GM08714 (cell line): ENCODE results near the gene PRPF40A.
A peak's percentile ranks its signal among the peaks of the same experiment; 100 is the strongest.
"Not testable (repeated sequence)": the region's sequence is repeated elsewhere in the genome, so short reads cannot be mapped to it uniquely, and the experiment has no call there.

Source experiments
- H3K4me3 ChIP-seq: fragments of 200-500 bp; sonication (Bioruptor generic); 2 replicates; pipeline ENCODE4 v1.5.1; 2014; ENCODE audit warnings: mild to moderate bottlenecking, low read length, inconsistent platforms
- ZNF274 ChIP-seq: IDR thresholded peaks from 2 replicates; pipeline ENCODE4 v1.6.1; 2012; ENCODE audit warnings: mild to moderate bottlenecking, low read depth, low read length

The PRPF40A gene

GRCh38 chr2:152730591-152731333 is 13.5 kb upstream of the PRPF40A start:
- H3K4me3 ChIP-seq, result no peak overlapping the region
- no peak for TF ChIP-seq ZNF274

DNA sequence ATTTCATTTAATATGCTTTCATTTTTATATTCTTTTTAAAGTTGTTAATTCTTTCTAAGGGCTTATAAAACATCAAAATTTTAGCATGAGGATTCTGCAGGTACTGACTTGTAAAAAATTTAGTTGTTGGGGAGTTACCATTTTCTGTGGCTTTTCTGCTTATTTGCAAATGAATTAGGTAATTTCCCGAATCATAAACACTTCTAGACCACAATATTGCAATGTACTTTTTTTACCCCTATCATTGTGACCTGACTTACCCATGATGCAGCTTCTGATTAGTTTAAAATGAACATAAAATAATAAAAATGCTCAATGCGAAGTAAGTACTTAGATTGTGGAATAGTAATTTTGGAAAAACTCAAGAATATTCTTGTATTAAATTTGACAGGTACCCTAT is 12.6 kb upstream of the PRPF40A start:
- no peak for TF ChIP-seq ZNF274
- H3K4me3 ChIP-seq, result no peak overlapping the region

GRCh38 chr2:152723918-152724317 is 6.7 kb upstream of the PRPF40A start:
- no peak overlapping the region for H3K4me3 ChIP-seq

GRCh38 chr2:152722639-152723038 is 5.4 kb upstream of the PRPF40A start:
- H3K4me3 ChIP-seq, result not testable (repeated sequence)

More at GRCh38 chr2:152723918-152724317, 6.7 kb upstream of the PRPF40A start:
- no peak for TF ChIP-seq ZNF274

GRCh38 chr2:152720794-152721193 is 3.5 kb upstream of the PRPF40A start:
- TF ChIP-seq ZNF274, result no peak
- no peak overlapping the region for H3K4me3 ChIP-seq

DNA sequence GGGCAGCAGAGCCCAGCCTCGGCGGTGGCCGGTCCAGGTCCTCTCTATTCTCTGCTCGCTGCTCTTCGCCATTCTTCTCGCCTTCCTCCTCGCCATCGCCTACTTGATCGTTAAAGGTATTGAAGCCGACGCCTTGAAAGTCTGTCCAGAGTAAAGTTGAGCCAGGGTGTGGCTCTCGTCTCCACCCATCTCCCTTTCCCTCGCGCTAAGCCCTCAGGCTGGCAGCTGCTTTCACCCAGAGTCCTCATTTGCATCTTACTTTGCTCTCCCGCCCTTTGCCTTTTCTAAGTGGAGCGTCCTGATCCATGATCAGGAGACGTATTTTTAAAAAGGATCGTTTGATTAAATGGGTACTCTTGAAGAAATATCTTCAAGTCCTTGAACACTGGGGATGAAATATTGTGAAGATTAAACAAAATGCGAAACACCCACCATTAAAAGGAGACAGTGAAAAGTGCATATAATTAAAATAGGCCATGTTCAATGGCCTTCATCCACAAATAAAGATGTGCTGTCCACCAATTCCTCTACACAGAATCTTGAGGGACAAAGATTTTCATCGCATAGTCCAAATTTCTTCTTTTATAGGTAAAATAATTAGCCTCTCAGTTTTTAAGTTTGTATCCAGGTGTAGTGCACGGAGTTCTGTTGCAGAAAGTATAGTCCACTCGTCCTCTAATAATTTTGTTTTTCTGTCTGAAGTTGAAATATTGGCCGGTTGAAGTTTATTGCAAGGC is 1.8 kb upstream of the PRPF40A start:
- H3K4me3 ChIP-seq, result peak overlapping the region; percentile 62
- TF ChIP-seq ZNF274, result no peak

- H3K4me3 ChIP-seq, result peak within 1 kb of the TSS; percentile 62
These were observed 1.0 kb upstream of the PRPF40A start, which contains the start of gene ARL6IP6 for GRCh38 chr2:152718076-152718908. ARL6IP6 (plus strand) TSS chr2:152718620; CDS start chr2:152718625, 5 bp downstream.

DNA sequence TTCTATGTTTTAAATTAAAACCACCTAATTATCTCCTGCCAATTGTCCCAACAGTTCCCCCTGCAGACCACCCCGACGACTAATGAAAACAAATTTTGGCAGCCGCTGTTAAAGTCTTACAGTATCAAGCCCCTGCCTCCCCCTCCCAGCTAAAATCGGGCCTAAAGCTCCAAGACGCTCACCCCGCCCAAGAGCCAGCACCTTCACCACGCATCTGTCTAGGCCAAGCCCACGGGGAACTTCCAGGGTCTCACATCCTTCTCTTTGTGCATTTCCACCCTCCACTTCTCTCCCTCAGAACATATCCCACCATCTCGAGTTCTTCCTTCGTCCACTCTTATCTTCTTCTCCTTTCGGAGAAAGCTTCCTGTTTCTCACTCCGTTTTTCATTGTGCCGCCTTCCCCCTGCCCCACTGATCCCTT is 445 bp downstream of the PRPF40A start:
- H3K4me3 ChIP-seq, result peak overlapping the region; percentile 71
- TF ChIP-seq ZNF274, result no peak

More at GRCh38 chr2:152718076-152718908, 1.0 kb upstream of the PRPF40A start, which contains the start of gene ARL6IP6:
- TF ChIP-seq ZNF274, result no peak

DNA sequence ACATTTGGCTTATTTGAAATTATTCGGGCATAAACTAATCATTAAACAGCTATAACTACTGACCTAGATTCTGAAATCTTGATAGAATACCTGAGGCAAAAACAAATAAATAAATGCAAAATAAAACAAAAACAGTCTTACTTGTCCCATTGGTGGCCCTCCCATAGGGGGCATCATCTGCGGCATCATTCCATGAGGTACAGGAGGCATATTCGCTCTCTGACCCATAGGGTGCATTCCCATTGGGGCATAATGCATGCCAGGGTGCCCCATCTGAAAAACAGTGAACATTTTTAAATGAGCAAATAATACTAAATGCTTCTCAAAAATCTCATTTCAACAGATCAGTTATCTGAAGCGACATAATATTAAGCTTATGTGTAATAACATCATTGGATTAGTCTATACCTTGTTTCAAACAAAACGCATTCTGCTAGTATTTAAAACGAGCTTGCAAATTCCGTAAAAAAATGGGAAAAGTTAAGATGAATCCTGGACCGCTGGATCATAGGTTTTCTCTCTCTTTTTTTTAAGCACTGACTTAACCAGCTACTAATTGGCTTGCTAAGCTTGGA is 1.3 kb downstream of the PRPF40A start:
- TF ChIP-seq ZNF274, result no peak

GRCh38 chr2:152715112-152715511 is 2.1 kb downstream of the PRPF40A start:
- TF ChIP-seq ZNF274, result no peak
- H3K4me3 ChIP-seq, result peak overlapping the region; percentile 19; the same call in 1 of the 2 replicates

More for the DNA sequence above, 1.3 kb downstream of the PRPF40A start:
- peak overlapping the region; percentile 71 for H3K4me3 ChIP-seq

DNA sequence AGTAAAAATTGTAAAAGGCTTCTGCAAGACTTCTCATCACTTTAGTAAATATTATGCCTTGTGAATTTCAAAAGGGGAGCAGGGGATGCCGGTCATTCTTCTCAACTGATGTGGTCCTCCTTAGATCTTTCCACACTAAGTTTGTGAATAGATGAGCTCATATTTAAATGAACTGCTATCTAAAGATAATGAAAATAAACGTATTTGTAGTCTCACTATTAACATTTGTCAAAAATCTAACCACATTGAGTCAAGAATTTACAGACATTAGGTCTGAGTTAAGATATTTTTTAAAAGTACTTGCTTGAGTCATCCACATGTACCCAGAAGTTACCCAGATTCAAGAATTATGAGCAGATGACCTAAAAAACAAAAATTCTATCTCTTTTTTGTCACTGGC is 6.5 kb downstream of the PRPF40A start:
- no peak for TF ChIP-seq ZNF274
- H3K4me3 ChIP-seq, result no peak overlapping the region

DNA sequence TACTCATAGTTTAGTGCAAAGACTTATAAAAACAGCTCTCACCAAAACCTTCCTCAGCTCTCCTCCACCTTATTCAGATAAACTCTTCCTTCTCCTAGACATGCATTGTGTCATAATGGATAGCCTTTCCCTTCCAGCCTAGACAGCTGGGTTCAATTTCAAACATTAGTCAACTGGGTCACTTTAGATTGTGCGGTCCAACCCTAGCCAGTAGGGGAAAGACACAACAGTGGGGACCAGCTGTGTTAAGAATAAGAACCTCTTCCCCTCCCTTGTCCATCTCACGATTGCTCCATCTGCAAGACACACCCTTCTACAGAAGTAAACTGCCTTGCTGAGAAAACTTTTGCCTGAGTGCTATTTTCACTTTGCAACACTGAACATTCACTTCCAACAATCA is 8.5 kb downstream of the PRPF40A start:
- no peak for TF ChIP-seq ZNF274

DNA sequence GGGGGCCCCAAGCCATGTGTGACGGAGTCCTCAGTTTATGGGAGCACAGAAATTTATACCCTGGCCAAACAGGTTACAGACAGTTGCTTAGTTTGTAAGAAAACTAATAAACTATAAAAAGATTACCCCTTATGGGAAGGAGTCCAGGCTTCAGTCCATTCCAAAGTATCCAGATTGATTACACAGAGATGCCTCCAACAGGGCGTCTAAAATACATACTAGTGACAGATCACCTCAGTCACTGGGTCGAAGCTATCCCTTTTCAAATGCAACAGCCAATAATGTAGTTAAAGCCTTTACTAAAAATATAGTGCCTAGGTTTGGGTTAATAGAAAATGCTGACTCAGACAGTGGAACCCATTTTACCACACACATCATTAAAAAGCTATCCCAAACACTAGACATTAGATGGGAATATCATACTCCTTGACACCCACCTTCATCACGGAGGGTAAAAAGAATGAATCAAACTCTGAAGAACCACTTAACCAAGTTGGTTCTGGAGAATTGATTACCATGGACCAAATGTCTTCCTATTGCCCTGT is 10.7 kb downstream of the PRPF40A start:
- TF ChIP-seq ZNF274, result no peak
- H3K4me3 ChIP-seq, result no peak overlapping the region

More for the DNA sequence above, 8.5 kb downstream of the PRPF40A start:
- no peak overlapping the region for H3K4me3 ChIP-seq
